Measurements from ENCODE around the gene SPECC1.
"Not testable (repeated sequence)": the region's sequence is repeated elsewhere in the genome, so short reads cannot be mapped to it uniquely, and the experiment has no call there.

SPECC1 gene

GRCh38 chr17:20187049-20187448, 177.9 kb downstream of the SPECC1 start:
- no peak for TF ChIP-seq POLR2A (IDR thresholded peaks at IDR 0.05; ENCODE audit: low read length)
- TF ChIP-seq GATA1 (IDR thresholded peaks at IDR 0.05; ENCODE audit: low read depth, low read length): no peak
- no peak for DNase-seq

- TF ChIP-seq GATA1 (IDR thresholded peaks at IDR 0.05; ENCODE audit: low read depth, low read length) (no peak), POLR2A (IDR thresholded peaks at IDR 0.05; ENCODE audit: low read length) (no peak)
- peak; percentile 38 to 62 for DNase-seq
Observed at GRCh38 chr17:20189302-20189701, 180.1 kb downstream of the SPECC1 start.

DNA sequence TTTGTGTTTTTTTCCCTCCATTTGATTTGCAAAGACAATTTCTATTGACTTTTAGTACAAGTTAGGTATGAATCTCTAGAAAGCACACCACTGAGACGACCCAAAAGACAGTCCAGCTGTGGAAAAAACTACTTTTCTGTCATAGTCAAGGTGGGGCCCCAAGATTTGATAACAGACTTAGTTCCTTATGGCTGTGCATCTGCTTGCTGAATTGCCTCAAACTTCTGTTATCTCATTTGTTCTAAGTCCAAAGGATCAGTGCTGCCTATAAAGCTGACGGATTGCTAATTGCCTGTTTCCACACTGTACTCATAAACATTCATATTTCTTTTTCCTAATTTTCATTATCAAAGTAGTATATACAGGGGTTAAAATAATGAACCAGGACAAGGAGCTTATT, 180.8 kb downstream of the SPECC1 start:
- no peak for TF ChIP-seq GATA1 (IDR thresholded peaks at IDR 0.05; ENCODE audit: low read depth, low read length)
- DNase-seq: peak; percentile 78 to 89

- no peak for DNase-seq
- TF ChIP-seq POLR2A (IDR thresholded peaks at IDR 0.05; ENCODE audit: low read length): no peak
- TF ChIP-seq GATA1 (IDR thresholded peaks at IDR 0.05; ENCODE audit: low read depth, low read length): no peak
Observed at GRCh38 chr17:20190605-20191004, 181.4 kb downstream of the SPECC1 start.

GRCh38 chr17:20191056-20191455, 181.9 kb downstream of the SPECC1 start:
- TF ChIP-seq GATA1 (IDR thresholded peaks at IDR 0.05; ENCODE audit: low read depth, low read length): no peak
- no peak for TF ChIP-seq POLR2A (IDR thresholded peaks at IDR 0.05; ENCODE audit: low read length)
- DNase-seq: peak; percentile 16 to 48

- DNase-seq: not testable (repeated sequence)
Observed at GRCh38 chr17:20196286-20196685, 187.1 kb downstream of the SPECC1 start.

GRCh38 chr17:20197272-20197926, 188.2 kb downstream of the SPECC1 start:
- TF ChIP-seq GATA1 (IDR thresholded peaks at IDR 0.05; ENCODE audit: low read depth, low read length) (no peak), POLR2A (IDR thresholded peaks at IDR 0.05; ENCODE audit: low read length) (no peak)
- DNase-seq: no peak

DNA sequence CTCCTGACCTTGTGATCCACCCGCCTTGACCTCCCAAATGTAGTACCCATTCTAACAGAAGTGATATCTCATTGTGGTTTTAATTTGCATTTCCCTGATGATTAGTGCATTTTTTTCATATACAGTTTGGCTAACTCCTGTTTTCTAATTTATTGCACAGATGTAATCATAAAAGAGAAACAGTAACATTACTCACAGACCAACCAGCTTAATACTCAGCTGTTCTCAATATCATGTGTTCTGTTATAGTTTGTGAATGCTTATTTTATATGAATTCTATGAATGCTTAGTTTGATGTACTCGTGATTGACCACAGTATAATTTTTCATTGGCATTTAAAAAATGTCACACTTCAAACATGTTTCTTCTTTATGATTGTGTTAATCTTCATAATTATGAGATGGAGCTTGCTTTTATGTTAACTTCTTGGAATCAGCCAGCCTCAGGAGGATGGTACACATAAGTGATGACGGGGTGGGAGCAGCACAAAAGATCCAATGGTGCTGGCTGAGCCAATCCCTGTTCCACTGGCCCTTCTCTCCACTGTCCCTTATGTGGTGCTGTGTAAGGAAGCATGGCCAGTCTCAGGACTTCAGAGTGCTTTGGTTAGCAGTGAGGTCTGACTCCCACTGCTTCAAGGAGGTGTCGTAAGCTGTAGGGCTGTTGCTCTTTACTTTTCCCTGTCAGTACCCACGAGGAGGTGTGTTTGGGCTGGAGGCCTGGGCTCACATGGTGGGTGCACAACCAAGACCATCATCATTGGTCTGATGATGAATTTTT, 191.0 kb downstream of the SPECC1 start:
- TF ChIP-seq POLR2A (IDR thresholded peaks at IDR 0.05; ENCODE audit: low read length) (no peak), GATA1 (IDR thresholded peaks at IDR 0.05; ENCODE audit: low read depth, low read length) (no peak)
- DNase-seq: no peak

DNA sequence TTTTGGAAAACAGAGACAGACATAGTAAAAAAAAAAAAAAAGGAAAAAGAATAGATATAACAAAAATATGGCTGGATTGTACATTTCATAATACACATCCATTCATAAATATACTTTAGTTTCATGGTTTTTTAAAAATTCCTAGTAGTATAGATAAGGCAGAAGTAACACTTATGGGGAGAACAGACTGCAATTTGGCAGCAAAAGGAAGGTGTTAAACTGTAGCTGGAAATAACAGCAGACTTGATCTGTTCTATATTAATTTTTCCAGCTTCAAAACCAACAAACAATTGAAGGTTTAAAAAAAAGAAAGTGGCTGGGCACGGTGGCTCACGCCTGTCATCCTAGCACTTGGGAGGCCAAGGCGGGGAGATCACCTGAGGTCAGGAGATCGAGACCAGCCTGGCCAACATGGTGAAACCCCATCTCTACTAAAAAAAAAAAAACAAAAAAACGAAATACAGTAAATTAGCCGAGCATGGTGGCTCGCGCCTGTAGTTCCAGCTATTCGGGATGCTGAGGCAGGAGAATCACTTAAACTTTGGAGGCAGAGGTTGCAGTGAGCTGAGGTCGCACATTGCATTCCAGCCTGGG, 191.8 kb downstream of the SPECC1 start:
- no peak for DNase-seq
- TF ChIP-seq GATA1 (IDR thresholded peaks at IDR 0.05; ENCODE audit: low read depth, low read length): no peak

DNA sequence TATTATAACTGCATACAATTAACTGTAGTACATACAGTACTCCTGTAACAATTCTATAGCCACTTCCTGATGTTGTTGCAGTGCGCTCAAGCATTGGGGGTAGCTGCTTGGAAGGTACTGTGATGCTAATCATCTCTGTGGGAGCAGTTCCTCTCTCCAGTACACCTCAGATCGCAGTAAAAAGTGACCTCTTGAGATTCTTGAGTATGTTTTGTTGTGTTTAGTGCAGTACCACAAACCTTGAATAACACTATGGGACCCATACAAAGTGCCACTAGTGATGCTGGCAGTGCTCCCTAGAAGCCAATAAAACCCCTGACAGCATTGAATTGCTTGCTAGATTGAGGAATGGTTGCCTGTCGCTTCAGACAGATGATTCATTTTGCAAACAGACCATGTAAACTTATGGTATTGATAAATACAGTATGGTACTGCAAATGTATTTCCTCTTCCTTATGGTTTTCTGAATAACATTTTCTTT, 193.0 kb downstream of the SPECC1 start:
- no peak for TF ChIP-seq POLR2A (IDR thresholded peaks at IDR 0.05; ENCODE audit: low read length)
- TF ChIP-seq GATA1 (IDR thresholded peaks at IDR 0.05; ENCODE audit: low read depth, low read length): no peak
- DNase-seq: no peak

DNA sequence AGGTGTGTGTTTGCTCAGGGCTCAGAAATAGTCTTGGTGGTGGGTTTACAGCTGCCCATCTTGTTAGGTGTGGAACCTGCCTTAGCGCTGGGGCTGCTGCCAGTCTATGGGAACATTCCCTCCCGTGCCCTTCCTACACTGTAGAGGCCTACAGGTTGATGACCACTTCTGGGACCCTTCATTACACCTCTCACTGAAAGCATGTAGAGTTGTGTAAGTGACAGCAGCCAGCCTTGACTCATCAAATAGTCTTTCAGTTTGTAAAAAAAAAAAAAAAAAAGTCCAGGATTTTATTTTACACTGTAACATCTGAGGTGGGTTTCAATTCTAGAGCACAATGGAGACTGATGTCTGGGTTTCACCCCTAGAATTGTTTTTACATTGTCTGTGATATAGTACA, 193.9 kb downstream of the SPECC1 start:
- no peak for DNase-seq

GRCh38 chr17:20203761-20204263, 194.7 kb downstream of the SPECC1 start:
- TF ChIP-seq GATA1 (IDR thresholded peaks at IDR 0.05; ENCODE audit: low read depth, low read length) (no peak), POLR2A (IDR thresholded peaks at IDR 0.05; ENCODE audit: low read length) (no peak)
- DNase-seq: no peak

More for the DNA sequence above, 193.9 kb downstream of the SPECC1 start:
- TF ChIP-seq GATA1 (IDR thresholded peaks at IDR 0.05; ENCODE audit: low read depth, low read length) (no peak), POLR2A (IDR thresholded peaks at IDR 0.05; ENCODE audit: low read length) (no peak)

- DNase-seq: no peak
- no peak for TF ChIP-seq POLR2A (IDR thresholded peaks at IDR 0.05; ENCODE audit: low read length)
- TF ChIP-seq GATA1 (IDR thresholded peaks at IDR 0.05; ENCODE audit: low read depth, low read length): no peak
Observed at GRCh38 chr17:20205609-20206008, 196.4 kb downstream of the SPECC1 start.

DNA sequence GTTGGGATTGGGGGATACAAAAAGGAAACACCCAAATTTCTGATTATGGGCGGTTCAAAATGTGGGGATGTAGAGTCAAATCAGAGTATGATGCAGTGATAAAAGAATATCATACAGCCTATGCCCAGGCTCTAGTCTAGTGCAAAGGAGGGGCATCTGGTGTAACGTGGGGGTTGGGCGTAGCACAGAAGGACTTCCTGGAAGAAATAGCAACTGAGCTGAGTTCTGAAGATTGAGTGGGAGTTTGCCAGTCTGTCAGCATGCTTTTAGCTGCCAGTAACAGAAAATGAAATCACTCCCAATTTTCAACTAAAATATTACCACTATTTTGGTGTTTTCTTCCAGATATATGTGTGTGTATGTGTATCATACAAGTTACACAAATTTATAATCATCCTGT, 196.9 kb downstream of the SPECC1 start:
- TF ChIP-seq GATA1 (IDR thresholded peaks at IDR 0.05; ENCODE audit: low read depth, low read length) (no peak), POLR2A (IDR thresholded peaks at IDR 0.05; ENCODE audit: low read length) (no peak)
- peak; percentile 77 for DNase-seq

Data from erythroblast (primary cell).